Transverse colon (tissue), 4 donors: ENCODE results near the gene TCERG1L. TPM values are rescaled to one million over a fixed set of nuclear protein-coding genes. Genes with fewer than 3 reads are reported as not detected.
"Not testable (repeated sequence)": the region's sequence is repeated elsewhere in the genome, so short reads cannot be mapped to it uniquely, and the experiment has no call there.

ENCODE experiments used
- DNase-seq: peaks from one replicate; pipeline ENCODE4 v3.0.0-alpha.2; 2019
- H3K27ac ChIP-seq, 4 donors: fragments of 200-600 bp; sonication (generic); 2 replicates each; pipeline ENCODE4 v1.5.1; 2016 to 2018; ENCODE audit warnings: inconsistent platforms in 4 of 4
- H3K27me3 ChIP-seq: fragments of 200-600 bp; sonication (generic); 2 replicates; pipeline ENCODE4 v1.5.1; 2017; ENCODE audit warnings: inconsistent platforms
- H3K36me3 ChIP-seq, 4 donors: fragments of 200-600 bp; sonication (generic); 2 replicates each; pipeline ENCODE4 v1.5.1; 2017 to 2019; ENCODE audit warnings: inconsistent platforms in 4 of 4
- H3K4me1 ChIP-seq, 4 donors: fragments of 200-600 bp; sonication (generic); 2 replicates each; pipeline ENCODE4 v1.5.1; 2017 to 2020; ENCODE audit warnings: inconsistent platforms in 4 of 4
- H3K4me3 ChIP-seq, 4 donors: fragments of 200-600 bp; sonication (generic); 1 replicate in 1 of 4; 2 replicates in 3 of 4; pipeline versions ENCODE4 v1.5.1 to v1.6.1; 2017 to 2019; ENCODE audit warnings: inconsistent platforms in 4 of 4
- H3K9me3 ChIP-seq, 2 donors: fragments of 200-600 bp; sonication (generic); 2 replicates each; pipeline ENCODE4 v1.5.1; 2017 to 2019; ENCODE audit warnings: inconsistent platforms in 2 of 2
- EP300 ChIP-seq: sonication (generic); formaldehyde crosslinking; IDR thresholded peaks from one replicate; pipeline ENCODE4 v1.6.1; 2017; ENCODE audit warnings: antibody characterized with exemption, low read depth
- POLR2A ChIP-seq: fragments of 450-650 bp; IDR thresholded peaks from one replicate; pipeline ENCODE4 v1.6.1; 2016; ENCODE audit warnings: antibody characterized with exemption, mild to moderate bottlenecking, moderate library complexity
- POLR2AphosphoS5 ChIP-seq, 3 donors: sonication (generic); formaldehyde crosslinking; IDR thresholded peaks; one replicate each; pipeline ENCODE4 v1.6.1; 2016; ENCODE audit warnings: antibody characterized with exemption in 3 of 3
- WGBS, 2 donors: methylation state at CpG; one replicate each; pipeline ENCODE4 v1.1.5; 2018; ENCODE audit warnings: low coverage in 1 of 2; 5-methylcytosine and 5-hydroxymethylcytosine counted together
- in situ Hi-C, 4 donors: fragments of 200-750 bp; cut with MboI; loops; one replicate each; pipeline versions ENCODE4 v1.15.0 to v1.15.1; 2017; ENCODE audit warnings: low sequenced_read_pairs in 3 of 4, low pct_ligation_motif_present in 1 of 4, low pct_unique_long_range_greater_than_20kb in 1 of 4
- intact Hi-C: fragments of 100-400 bp; cut with DNase I; formaldehyde crosslinking; loops from one replicate; pipeline ENCODE4 v1.15.1; 2023; ENCODE audit warnings: low total_unique reads
- total RNA-seq, 4 donors: library from RNA; depleted of rRNA; stranded (reverse); fragments of >200 nt; gene quantifications; one replicate each; pipeline ENCODE4 v1.1.0, GENCODE V29; 2016
- TF ChIP-seq, protein P1 (sequence below), 5 experiments: fragments of 200-600 bp in 3 of 5; fragments of 450-650 bp in 2 of 5; sonication (generic) in 3 of 5; IDR thresholded peaks; 1 replicate in 2 of 5; 2 replicates in 3 of 5; pipeline ENCODE4 v1.5.1; 2016 to 2017; ENCODE audit warnings: antibody characterized with exemption in 5 of 5, inconsistent platforms in 3 of 5, mild to moderate bottlenecking in 2 of 5, moderate library complexity in 1 of 5

TCERG1L gene
- total RNA-seq, 4 donors from 2014 or later: 0.16 TPM; not detected in 3

GRCh38 chr10:131142517-131143380 is 168.8 kb downstream of the TCERG1L start:
- TF ChIP-seq POLR2A: no peak
- no peak for TF ChIP-seq POLR2AphosphoS5 (IDR thresholded peaks at IDR 0.05)
- TF ChIP-seq, protein P1, sequence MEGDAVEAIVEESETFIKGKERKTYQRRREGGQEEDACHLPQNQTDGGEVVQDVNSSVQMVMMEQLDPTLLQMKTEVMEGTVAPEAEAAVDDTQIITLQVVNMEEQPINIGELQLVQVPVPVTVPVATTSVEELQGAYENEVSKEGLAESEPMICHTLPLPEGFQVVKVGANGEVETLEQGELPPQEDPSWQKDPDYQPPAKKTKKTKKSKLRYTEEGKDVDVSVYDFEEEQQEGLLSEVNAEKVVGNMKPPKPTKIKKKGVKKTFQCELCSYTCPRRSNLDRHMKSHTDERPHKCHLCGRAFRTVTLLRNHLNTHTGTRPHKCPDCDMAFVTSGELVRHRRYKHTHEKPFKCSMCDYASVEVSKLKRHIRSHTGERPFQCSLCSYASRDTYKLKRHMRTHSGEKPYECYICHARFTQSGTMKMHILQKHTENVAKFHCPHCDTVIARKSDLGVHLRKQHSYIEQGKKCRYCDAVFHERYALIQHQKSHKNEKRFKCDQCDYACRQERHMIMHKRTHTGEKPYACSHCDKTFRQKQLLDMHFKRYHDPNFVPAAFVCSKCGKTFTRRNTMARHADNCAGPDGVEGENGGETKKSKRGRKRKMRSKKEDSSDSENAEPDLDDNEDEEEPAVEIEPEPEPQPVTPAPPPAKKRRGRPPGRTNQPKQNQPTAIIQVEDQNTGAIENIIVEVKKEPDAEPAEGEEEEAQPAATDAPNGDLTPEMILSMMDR (IDR thresholded peaks at IDR 0.05): no peak
- TF ChIP-seq EP300: no peak
- no peak for DNase-seq
- H3K9me3 ChIP-seq: no peaks in the 10 kb centered on the region
- no peaks in the 10 kb centered on the region for H3K4me1 ChIP-seq
- no peaks in the 10 kb centered on the region for H3K27me3 ChIP-seq
- intact Hi-C loops: no loop called here
- in situ Hi-C loops: no loop called here
- H3K27ac ChIP-seq: no peak overlapping the region
- H3K36me3 ChIP-seq: no peaks in the 10 kb centered on the region
- no peak overlapping the region for H3K4me3 ChIP-seq
- 72% methylated on average over 17 of the region's 18 CpGs; no CpG with 5 or more reads in 1 of the 2 donors for WGBS, 2 donors

DNA sequence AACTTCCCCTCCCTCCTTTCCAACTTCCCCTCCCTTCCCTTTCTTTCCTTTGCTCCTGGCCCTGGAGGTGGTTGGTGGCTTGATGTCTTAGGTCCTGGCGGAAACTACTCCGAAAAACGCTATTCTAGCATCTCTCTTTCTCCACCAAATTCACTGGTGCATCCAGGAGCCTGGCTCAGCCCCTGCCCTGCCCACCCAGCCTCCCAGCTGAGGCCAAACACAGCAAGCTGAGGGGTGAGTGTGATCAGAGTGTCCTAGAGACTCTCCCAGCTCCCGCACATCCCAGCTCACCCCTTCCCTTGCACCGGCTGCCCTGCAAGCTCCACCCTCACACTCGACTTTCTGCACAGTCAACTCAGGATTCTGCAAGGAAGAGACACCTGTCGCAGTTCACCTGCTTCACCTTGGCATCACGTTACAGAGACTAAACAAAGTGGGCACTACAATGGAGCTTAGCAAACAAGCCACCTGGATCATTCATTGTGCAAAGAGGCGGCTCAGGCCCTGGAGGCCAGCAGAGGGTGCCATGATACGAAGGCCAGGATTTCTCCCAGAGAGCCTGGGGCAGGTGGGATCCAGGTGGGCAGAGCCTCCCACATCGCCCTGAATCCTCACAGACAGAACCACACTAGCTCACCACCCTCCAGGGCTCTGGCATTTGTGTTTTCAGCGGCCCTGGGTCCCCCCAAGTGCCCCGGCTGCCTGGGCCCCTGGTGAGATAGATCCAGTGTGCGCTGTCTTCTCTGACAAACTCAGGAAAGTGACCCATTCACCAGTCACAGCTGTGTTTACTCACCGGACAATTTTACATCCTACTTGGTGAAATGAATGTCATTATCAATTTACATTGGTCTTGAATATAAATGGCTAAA is 169.6 kb downstream of the TCERG1L start:
- Histone ChIP-seq H3K27me3 (no peaks in the 10 kb centered on the region), H3K36me3 (no peaks in the 10 kb centered on the region), H3K4me1 (no peaks in the 10 kb centered on the region), H3K4me3 (no peak overlapping the region), H3K27ac (no peak overlapping the region), H3K9me3 (no peaks in the 10 kb centered on the region)
- 74 to 87% methylated on average over 3 to 15 of the region's 15 CpGs for WGBS, 2 donors
- in situ Hi-C loops (no loop called here), intact Hi-C loops (no loop called here)
- TF ChIP-seq POLR2A: no peak
- no peak for TF ChIP-seq EP300
- TF ChIP-seq, protein P1 (IDR thresholded peaks at IDR 0.05): no peak
- no peak for TF ChIP-seq POLR2AphosphoS5 (IDR thresholded peaks at IDR 0.05)
- no peak for DNase-seq

GRCh38 chr10:131141207-131141606 is 170.3 kb downstream of the TCERG1L start:
- Histone ChIP-seq H3K27me3 (no peaks in the 10 kb centered on the region), H3K4me3 (no peak overlapping the region), H3K36me3 (no peaks in the 10 kb centered on the region), H3K4me1 (no peaks in the 10 kb centered on the region), H3K27ac (no peak overlapping the region), H3K9me3 (no peaks in the 10 kb centered on the region)
- WGBS, 2 donors: 90% methylated on average over 7 of the region's 7 CpGs; no CpG with 5 or more reads in 1 of the 2 donors
- no peak for TF ChIP-seq EP300
- no peak for DNase-seq
- intact Hi-C loops (no loop called here), in situ Hi-C loops (no loop called here)

DNA sequence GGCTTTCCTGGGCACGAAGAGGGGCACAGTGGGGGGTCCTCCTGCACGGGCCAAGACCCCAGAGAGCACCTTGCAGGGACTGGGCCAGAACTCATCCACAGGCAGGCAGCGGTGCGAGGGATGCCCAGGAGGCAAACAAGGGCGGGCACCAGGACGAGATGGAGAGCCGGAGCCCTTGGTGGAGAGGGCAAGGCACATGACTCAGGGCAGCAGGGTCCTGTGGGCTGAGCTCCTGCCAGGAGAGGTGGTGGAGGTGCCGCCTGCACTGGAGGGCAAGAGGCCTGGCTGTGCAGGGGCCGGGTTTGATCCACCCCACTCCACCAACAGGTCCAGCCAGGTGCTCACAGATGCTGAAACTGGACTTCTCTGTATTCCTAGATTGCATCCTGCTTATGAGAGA is 170.9 kb downstream of the TCERG1L start:
- H3K36me3 ChIP-seq: no peaks in the 10 kb centered on the region
- DNase-seq: no peak
- H3K27ac ChIP-seq: no peak overlapping the region
- no peaks in the 10 kb centered on the region for H3K4me1 ChIP-seq
- 76% methylated on average over 9 of the region's 9 CpGs; no CpG with 5 or more reads in 1 of the 2 donors for WGBS, 2 donors
- no peak for TF ChIP-seq POLR2AphosphoS5 (IDR thresholded peaks at IDR 0.05)
- no peaks in the 10 kb centered on the region for H3K27me3 ChIP-seq
- in situ Hi-C loops: no loop called here
- no peaks in the 10 kb centered on the region for H3K9me3 ChIP-seq
- H3K4me3 ChIP-seq: no peak overlapping the region
- intact Hi-C loops: no loop called here

DNA sequence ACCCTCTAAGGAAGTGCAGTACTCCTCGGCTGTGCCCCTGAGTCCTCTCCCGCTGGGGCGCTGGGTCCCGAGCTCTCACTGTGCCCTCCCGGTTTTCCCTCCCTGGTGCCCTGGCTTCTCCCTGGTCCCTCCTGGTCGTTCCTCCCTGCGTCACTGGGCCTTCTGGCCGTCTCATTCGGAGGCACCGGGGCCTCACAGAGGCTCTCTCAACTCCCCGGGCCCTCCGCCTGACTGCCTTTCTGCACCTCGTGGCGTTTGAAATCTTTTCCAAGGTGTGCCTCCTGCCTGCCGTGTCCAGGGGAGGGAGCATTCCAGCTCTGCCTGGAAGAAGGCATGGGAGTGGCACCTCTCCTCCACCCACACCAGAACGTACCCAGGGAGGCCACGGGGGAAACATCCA is 174.3 kb downstream of the TCERG1L start:
- in situ Hi-C loops: no loop called here
- WGBS, 2 donors: 73 to 74% methylated on average over 6 to 17 of the region's 17 CpGs
- Histone ChIP-seq H3K4me1 (no peaks in the 10 kb centered on the region), H3K27ac (no peak overlapping the region), H3K36me3 (no peaks in the 10 kb centered on the region), H3K4me3 (no peak overlapping the region), H3K9me3 (no peaks in the 10 kb centered on the region), H3K27me3 (no peaks in the 10 kb centered on the region)
- no peak for DNase-seq
- TF ChIP-seq POLR2AphosphoS5 (IDR thresholded peaks at IDR 0.05) (no peak), POLR2A (no peak), EP300 (no peak)
- TF ChIP-seq, protein P1 (IDR thresholded peaks at IDR 0.05): no peak
- intact Hi-C loops: no loop called here

DNA sequence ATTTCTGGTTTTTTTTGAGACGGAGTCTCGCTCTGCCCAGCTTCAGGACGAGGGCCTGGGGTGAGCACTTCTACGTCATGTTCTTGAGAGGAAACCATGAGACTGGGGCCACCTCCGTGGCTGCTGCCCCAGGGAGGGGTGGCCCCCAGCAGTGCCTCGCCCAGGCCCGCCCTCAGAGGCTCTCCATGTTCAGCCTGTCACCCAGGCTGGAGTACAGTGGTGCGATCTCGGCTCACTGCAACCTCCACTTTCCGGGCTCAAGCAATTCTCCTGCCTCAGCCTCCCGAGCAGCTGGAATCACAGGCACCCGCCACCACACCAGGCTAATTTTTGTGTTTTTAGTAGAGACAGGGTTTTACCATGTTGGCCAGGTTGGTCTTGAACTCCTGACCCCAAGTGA is 175.2 kb downstream of the TCERG1L start:
- WGBS, 2 donors: 91% methylated on average over 12 of the region's 12 CpGs; no CpG with 5 or more reads in 1 of the 2 donors
- intact Hi-C loops, H3K36me3 ChIP-seq, H3K4me1 ChIP-seq, DNase-seq, in situ Hi-C loops, H3K9me3 ChIP-seq, H3K27ac ChIP-seq, H3K4me3 ChIP-seq, H3K27me3 ChIP-seq: not testable (repeated sequence)
